Nephron (organoid): ENCODE measurements around the gene ZBED2.
"Not testable (repeated sequence)": the region's sequence is repeated elsewhere in the genome, so short reads cannot be mapped to it uniquely, and the experiment has no call there.

Experiments
- H3K27ac Mint-ChIP-seq, 3 experiments: 2 replicates each; pipeline ENCODE4 v1.8.0; 2020; ENCODE audit warnings: mixed read lengths in 3 of 3, mild to moderate bottlenecking in 2 of 3, moderate library complexity in 1 of 3
- H3K27me3 Mint-ChIP-seq: 2 replicates; pipeline ENCODE4 v1.8.0; 2021; ENCODE audit warnings: low read depth, mild to moderate bottlenecking, moderate library complexity, mixed read lengths
- H3K36me3 Mint-ChIP-seq: 2 replicates; pipeline ENCODE4 v1.8.0; 2020; ENCODE audit warnings: low read depth, mixed read lengths
- H3K4me1 Mint-ChIP-seq: 2 replicates; pipeline ENCODE4 v1.8.0; 2020; ENCODE audit warnings: mixed read lengths
- H3K4me3 Mint-ChIP-seq, 3 experiments: 2 replicates each; pipeline ENCODE4 v1.8.0; 2020; ENCODE audit warnings: mild to moderate bottlenecking in 3 of 3, mixed read lengths in 3 of 3, moderate library complexity in 2 of 3
- H3K9me3 Mint-ChIP-seq: 2 replicates; pipeline ENCODE4 v1.8.0; 2020; ENCODE audit warnings: mixed read lengths
- CTCF ChIP-seq, 3 experiments: fragments of 200-600 bp; sonication (generic); IDR thresholded peaks; one replicate each; pipeline ENCODE4 v1.5.0; 2021; ENCODE audit warnings: antibody characterized with exemption in 3 of 3; ENCODE audit not compliant: unreplicated experiment in 3 of 3

Gene ZBED2, protein sequence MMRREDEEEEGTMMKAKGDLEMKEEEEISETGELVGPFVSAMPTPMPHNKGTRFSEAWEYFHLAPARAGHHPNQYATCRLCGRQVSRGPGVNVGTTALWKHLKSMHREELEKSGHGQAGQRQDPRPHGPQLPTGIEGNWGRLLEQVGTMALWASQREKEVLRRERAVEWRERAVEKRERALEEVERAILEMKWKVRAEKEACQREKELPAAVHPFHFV

DNA sequence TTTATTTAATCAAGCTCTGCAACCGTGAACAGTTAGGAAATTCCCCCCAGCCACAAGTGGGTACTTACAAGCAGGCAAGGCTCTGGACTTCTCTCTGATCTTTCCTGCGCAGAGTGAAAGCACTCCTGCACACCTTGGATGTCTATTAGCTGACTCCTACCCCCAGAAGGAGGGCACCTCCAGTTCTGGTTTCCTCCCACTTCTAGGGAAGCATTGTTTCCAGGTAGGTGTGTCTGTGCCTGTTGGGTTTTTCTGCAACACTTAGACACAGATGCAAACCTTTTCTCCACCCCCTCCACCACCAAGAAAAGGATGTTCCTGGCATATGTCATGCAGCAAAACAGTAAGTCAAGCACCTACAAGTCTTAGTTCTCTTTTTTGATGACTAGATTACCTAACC, at the start of gene ZBED2:
ZBED2 (minus strand) TSS at position 115 of the 400 bp plus-strand sequence. CDS start 1,145 bp downstream, outside the sequence.
- Mint-ChIP-seq H3K4me3 (no peak within 1 kb of the TSS), H3K27ac (no peak within 1 kb of the TSS), H3K36me3 (no peaks in the 10 kb centered on the region), H3K9me3 (no peaks in the 10 kb centered on the region), H3K4me1 (no peaks in the 10 kb centered on the region), H3K27me3 (peaks cover 3% of the 10 kb centered on the region)
- no peak for TF ChIP-seq CTCF (IDR thresholded peaks at IDR 0.05; ENCODE audit: unreplicated experiment in 3 of 3)

DNA sequence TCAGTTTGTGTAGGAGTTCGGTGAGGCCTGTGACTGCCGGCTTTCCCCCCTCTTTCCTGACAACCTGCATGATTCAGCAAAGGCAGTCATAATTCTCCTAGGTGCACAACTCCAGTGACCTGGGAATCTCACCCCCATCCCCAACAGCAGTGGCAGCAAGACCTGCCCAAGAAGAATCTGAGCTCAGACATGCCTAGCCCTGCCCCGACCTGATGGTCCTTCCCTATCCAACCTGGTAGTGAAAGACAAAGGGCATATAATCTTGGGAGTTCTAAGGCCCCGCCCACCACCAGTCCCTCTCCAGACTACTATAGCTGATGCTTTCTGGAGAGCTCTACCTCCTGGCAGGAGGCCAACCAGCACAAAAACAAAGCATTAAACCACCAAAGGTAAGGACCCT, 44.2 kb upstream of the ZBED2 start:
- Mint-ChIP-seq H3K27ac (no peak overlapping the region), H3K27me3 (no peaks in the 10 kb centered on the region), H3K9me3 (peaks cover 34% of the 10 kb centered on the region), H3K4me3 (no peak overlapping the region), H3K36me3 (peaks cover 6% of the 10 kb centered on the region), H3K4me1 (peaks cover 13% of the 10 kb centered on the region)
- no peak for TF ChIP-seq CTCF (IDR thresholded peaks at IDR 0.05; ENCODE audit: unreplicated experiment in 3 of 3)

DNA sequence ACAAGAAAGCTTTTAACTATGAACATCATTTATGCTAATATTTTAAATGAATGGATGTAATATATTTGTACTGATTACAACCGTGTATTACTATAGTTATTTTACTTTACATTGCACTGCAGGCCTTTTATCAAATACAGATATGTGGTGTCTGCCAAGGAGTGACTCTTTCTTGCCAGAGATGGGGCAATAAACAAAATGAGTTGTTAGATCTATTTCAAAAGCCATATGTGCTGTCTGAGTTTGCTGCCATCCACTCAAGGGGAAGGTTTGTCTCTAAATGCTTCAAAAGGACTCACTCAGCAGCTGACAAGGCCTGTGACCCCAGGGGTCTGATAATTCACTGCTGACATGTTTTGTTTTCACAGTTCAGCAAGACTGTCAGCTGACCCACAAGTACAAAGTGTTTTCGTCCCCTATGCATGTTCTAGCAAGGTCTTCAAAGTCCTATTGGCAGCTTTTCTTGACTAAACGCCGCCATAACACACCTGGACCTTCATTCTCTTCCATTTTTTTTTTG, 41.3 kb upstream of the ZBED2 start:
- H3K27ac Mint-ChIP-seq: peak overlapping the region in 1 of 3 experiments; percentile 6

GRCh38 chr3:111635403-111635802, 40.3 kb upstream of the ZBED2 start:
- H3K27ac Mint-ChIP-seq: no peak overlapping the region
- H3K9me3 Mint-ChIP-seq: peaks cover 25% of the 10 kb centered on the region
- no peak overlapping the region for H3K4me3 Mint-ChIP-seq
- no peaks in the 10 kb centered on the region for H3K36me3 Mint-ChIP-seq
- TF ChIP-seq CTCF (IDR thresholded peaks at IDR 0.05; ENCODE audit: unreplicated experiment in 3 of 3): no peak
- peaks cover 13% of the 10 kb centered on the region for H3K4me1 Mint-ChIP-seq
- no peaks in the 10 kb centered on the region for H3K27me3 Mint-ChIP-seq

More for the DNA sequence above, 41.3 kb upstream of the ZBED2 start:
- no peaks in the 10 kb centered on the region for H3K27me3 Mint-ChIP-seq
- H3K4me1 Mint-ChIP-seq: peaks cover 13% of the 10 kb centered on the region
- no peak overlapping the region for H3K4me3 Mint-ChIP-seq
- TF ChIP-seq CTCF (IDR thresholded peaks at IDR 0.05; ENCODE audit: unreplicated experiment in 3 of 3): no peak
- no peaks in the 10 kb centered on the region for H3K36me3 Mint-ChIP-seq
- H3K9me3 Mint-ChIP-seq: peaks cover 21% of the 10 kb centered on the region

DNA sequence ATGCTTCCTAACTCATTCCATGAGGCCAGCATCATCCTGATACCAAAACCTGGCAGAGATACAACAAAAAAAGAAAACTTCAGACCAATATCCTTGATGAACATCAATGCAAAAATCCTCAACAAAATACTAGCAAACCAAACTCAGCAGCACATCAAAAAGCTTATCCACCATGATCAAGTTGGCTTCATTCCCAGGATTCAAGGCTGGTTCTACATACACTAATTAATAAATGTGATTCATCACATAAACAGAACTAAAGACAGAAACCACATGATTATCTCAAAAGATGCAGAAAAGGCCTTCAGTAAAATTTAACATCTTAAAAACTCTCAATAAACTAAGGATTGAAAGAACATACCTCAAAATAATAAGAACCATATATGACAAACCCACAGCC, 35.5 kb upstream of the ZBED2 start:
- H3K4me3 Mint-ChIP-seq, H3K27me3 Mint-ChIP-seq, H3K4me1 Mint-ChIP-seq, H3K36me3 Mint-ChIP-seq, H3K27ac Mint-ChIP-seq: not testable (repeated sequence)
- H3K9me3 Mint-ChIP-seq: peaks cover 43% of the 10 kb centered on the region

GRCh38 chr3:111629018-111629417, 33.9 kb upstream of the ZBED2 start:
- peaks cover 43% of the 10 kb centered on the region for H3K9me3 Mint-ChIP-seq
- H3K4me1 Mint-ChIP-seq, H3K27me3 Mint-ChIP-seq, H3K36me3 Mint-ChIP-seq, H3K27ac Mint-ChIP-seq, H3K4me3 Mint-ChIP-seq: not testable (repeated sequence)

- peaks cover 38% of the 10 kb centered on the region for H3K9me3 Mint-ChIP-seq
- no peak overlapping the region for H3K4me3 Mint-ChIP-seq
- H3K27me3 Mint-ChIP-seq: no peaks in the 10 kb centered on the region
- H3K27ac Mint-ChIP-seq: no peak overlapping the region
- no peaks in the 10 kb centered on the region for H3K36me3 Mint-ChIP-seq
- no peaks in the 10 kb centered on the region for H3K4me1 Mint-ChIP-seq
- no peak for TF ChIP-seq CTCF (IDR thresholded peaks at IDR 0.05; ENCODE audit: unreplicated experiment in 3 of 3)
These were observed 31.9 kb upstream of the ZBED2 start for GRCh38 chr3:111627092-111627491.
